Subcutaneous adipose tissue (tissue), 4 donors: ENCODE data around the gene MSANTD2. TPM values are rescaled to one million over a fixed set of nuclear protein-coding genes. Genes with fewer than 3 reads are reported as not detected.

ENCODE experiments used
- total RNA-seq, 4 donors: library from RNA; depleted of rRNA; stranded (reverse); fragments of >200 nt; gene quantifications; one replicate each; pipeline ENCODE4 v1.1.0, GENCODE V29; 2016
- TF ChIP-seq, protein P1 (sequence below): fragments of 450-650 bp; IDR thresholded peaks from one replicate; pipeline ENCODE4 v1.5.1; 2016; ENCODE audit warnings: low read depth, mild to moderate bottlenecking, control low read depth, antibody characterized with exemption, moderate library complexity

Gene MSANTD2
- 10 to 100 TPM; 11.6 to 23.9 (median 15.0) TPM for total RNA-seq

DNA sequence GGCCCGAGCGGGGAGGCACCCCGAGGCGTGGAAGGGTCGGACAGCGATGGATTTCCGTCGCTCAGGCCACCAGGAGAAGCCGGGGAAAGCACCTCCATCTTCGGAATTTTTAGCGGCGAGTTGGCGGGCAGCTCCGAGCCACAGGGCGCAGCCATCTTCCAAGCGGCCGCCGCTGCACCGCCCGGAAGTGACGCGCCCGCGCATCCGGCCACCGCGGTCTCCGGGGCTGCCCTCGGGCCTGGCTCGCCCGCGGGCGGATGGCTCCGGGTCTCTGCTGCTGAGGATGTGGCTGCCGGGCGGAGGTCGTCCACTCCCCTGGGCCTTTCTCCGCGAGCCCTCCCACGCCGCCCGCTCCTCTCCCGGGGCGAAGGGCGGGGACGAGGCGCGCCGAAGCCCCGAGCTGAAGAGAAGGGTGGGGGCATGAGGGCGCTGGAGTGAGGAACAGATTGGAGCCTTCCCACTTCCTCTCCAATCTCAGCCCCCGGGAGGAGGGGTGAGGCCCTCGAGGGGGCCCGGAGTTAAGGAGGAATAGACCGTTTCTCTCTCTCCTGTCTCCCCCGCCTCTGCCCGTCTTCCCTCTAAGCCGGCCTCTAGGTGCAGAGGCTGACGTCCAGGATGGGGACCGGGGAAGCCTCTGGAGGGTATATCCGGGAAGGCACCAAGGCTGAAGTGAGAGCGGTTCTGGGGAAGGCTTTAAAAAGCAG is at the start of gene MSANTD2:
TSS of gene MSANTD2 (minus strand) at position 181 of the 704 bp plus-strand sequence. CDS start at position 155, 26 bp downstream.
- TF ChIP-seq, protein P1, sequence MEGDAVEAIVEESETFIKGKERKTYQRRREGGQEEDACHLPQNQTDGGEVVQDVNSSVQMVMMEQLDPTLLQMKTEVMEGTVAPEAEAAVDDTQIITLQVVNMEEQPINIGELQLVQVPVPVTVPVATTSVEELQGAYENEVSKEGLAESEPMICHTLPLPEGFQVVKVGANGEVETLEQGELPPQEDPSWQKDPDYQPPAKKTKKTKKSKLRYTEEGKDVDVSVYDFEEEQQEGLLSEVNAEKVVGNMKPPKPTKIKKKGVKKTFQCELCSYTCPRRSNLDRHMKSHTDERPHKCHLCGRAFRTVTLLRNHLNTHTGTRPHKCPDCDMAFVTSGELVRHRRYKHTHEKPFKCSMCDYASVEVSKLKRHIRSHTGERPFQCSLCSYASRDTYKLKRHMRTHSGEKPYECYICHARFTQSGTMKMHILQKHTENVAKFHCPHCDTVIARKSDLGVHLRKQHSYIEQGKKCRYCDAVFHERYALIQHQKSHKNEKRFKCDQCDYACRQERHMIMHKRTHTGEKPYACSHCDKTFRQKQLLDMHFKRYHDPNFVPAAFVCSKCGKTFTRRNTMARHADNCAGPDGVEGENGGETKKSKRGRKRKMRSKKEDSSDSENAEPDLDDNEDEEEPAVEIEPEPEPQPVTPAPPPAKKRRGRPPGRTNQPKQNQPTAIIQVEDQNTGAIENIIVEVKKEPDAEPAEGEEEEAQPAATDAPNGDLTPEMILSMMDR: no peak

- TF ChIP-seq, protein P1: no peak
Observed at GRCh38 chr11:124846070-124846673, 46.0 kb upstream of the MSANTD2 start.

- TF ChIP-seq, protein P1: no peak
Observed at GRCh38 chr11:124844664-124845079, 44.5 kb upstream of the MSANTD2 start.

DNA sequence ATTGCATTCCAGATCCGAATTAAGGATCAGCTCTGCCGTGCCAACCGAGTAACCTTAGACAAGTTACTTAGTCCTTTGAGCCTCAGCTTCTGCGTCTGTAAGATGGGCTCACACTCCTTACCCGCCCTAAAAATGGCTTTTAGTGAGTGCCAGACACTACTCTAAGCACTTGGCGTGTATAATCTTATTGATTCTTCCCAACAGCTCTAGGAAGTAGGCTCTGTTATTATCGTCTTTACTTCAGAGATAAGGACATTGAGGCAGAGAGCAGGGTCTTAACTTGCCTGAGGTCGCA is 43.4 kb upstream of the MSANTD2 start:
- TF ChIP-seq, protein P1: no peak

- TF ChIP-seq, protein P1: no peak
Observed at GRCh38 chr11:124842305-124842704, 42.1 kb upstream of the MSANTD2 start.

- TF ChIP-seq, protein P1: no peak
Observed at GRCh38 chr11:124841840-124842239, 41.6 kb upstream of the MSANTD2 start.

DNA sequence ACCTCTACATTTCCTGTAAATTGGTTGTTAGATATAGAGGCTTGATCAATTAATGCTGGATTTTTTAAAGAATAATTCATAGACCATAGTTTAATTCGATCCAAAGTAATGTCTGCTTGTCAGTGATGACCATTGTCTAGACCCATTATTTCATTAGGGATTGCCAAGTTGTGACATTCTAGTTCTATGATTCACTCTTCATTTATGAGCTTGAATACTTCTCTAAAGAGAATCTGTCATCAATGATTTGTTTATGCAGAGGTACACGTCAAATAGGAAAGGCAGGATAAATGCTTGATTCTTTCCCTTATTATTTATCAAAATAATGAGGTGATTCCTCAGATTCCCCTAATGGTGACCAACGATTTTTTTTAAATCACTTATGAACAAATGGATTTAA is 41.0 kb upstream of the MSANTD2 start:
- TF ChIP-seq, protein P1: no peak
